Measurements from ENCODE around the gene CYP24A1. TPM values are rescaled to one million over a fixed set of nuclear protein-coding genes. Genes with fewer than 3 reads are reported as not detected.

CYP24A1 gene
- total and polyA plus RNA-seq, 4 donors = not detected

GRCh38 chr20:54119744-54120143 lies 54.0 kb downstream of the CYP24A1 start:
- Histone ChIP-seq H3K4me3 (ENCODE audit: low read length in 2 of 2) (no peak overlapping the region), H3K9me3 (ENCODE audit: control insufficient read depth, low read length) (no peaks in the 10 kb centered on the region), H3K4me1 (ENCODE audit: control insufficient read depth in 1 of 2, insufficient read depth in 2 of 2, low read length in 2 of 2) (no peaks in the 10 kb centered on the region), H3K27ac (ENCODE audit: low read depth in 1 of 2, low read length in 2 of 2) (no peak overlapping the region), H3K36me3 (ENCODE audit: control insufficient read depth in 1 of 2, insufficient read depth in 2 of 2, low read length in 1 of 2) (no peaks in the 10 kb centered on the region), H3K27me3 (ENCODE audit: control insufficient read depth in 1 of 2, insufficient read depth in 2 of 2, low read length in 1 of 2) (no peaks in the 10 kb centered on the region)
- intact Hi-C loops (cut with DNase I) = no loop called here
- WGBS, 2 donors = 71 to 78% methylated on average over 2 of the region's 2 CpGs
- ATAC-seq (ENCODE audit: low FRiP score) (no peak), DNase-seq (no peak)

GRCh38 chr20:54118220-54119001 lies 55.4 kb downstream of the CYP24A1 start:
- Histone ChIP-seq H3K4me3 (ENCODE audit: low read length in 2 of 2) (no peak overlapping the region), H3K27ac (ENCODE audit: low read depth in 1 of 2, low read length in 2 of 2) (no peak overlapping the region), H3K9me3 (ENCODE audit: control insufficient read depth, low read length) (no peaks in the 10 kb centered on the region), H3K36me3 (ENCODE audit: control insufficient read depth in 1 of 2, insufficient read depth in 2 of 2, low read length in 1 of 2) (no peaks in the 10 kb centered on the region), H3K4me1 (ENCODE audit: control insufficient read depth in 1 of 2, insufficient read depth in 2 of 2, low read length in 2 of 2) (no peaks in the 10 kb centered on the region), H3K27me3 (ENCODE audit: control insufficient read depth in 1 of 2, insufficient read depth in 2 of 2, low read length in 1 of 2) (no peaks in the 10 kb centered on the region)
- WGBS, 2 donors = 73 to 78% methylated on average over 8 to 9 of the region's 9 CpGs
- intact Hi-C loops (cut with DNase I) = no loop called here
- DNase-seq (no peak), ATAC-seq (ENCODE audit: low FRiP score) (no peak)

GRCh38 chr20:54116550-54117235 lies 57.1 kb downstream of the CYP24A1 start:
- H3K9me3 ChIP-seq (ENCODE audit: control insufficient read depth, low read length) = peaks cover 1% of the 10 kb centered on the region
- DNase-seq (no peak), ATAC-seq (ENCODE audit: low FRiP score) (no peak)
- H3K4me3 ChIP-seq (ENCODE audit: low read length in 2 of 2) = no peak overlapping the region
- H3K4me1 ChIP-seq (ENCODE audit: control insufficient read depth in 1 of 2, insufficient read depth in 2 of 2, low read length in 2 of 2) = no peaks in the 10 kb centered on the region
- 92 to 94% methylated on average over 4 of the region's 4 CpGs for WGBS, 2 donors
- intact Hi-C loops (cut with DNase I) = no loop called here
- H3K27me3 ChIP-seq (ENCODE audit: control insufficient read depth in 1 of 2, insufficient read depth in 2 of 2, low read length in 1 of 2) = no peaks in the 10 kb centered on the region
- H3K36me3 ChIP-seq (ENCODE audit: control insufficient read depth in 1 of 2, insufficient read depth in 2 of 2, low read length in 1 of 2) = no peaks in the 10 kb centered on the region
- no peak overlapping the region for H3K27ac ChIP-seq (ENCODE audit: low read depth in 1 of 2, low read length in 2 of 2)

GRCh38 chr20:54115172-54115854 lies 58.5 kb downstream of the CYP24A1 start:
- ATAC-seq (ENCODE audit: low FRiP score) = no peak
- 79 to 83% methylated on average over 15 of the region's 15 CpGs for WGBS, 2 donors
- H3K27ac ChIP-seq (ENCODE audit: low read depth in 1 of 2, low read length in 2 of 2) = no peak overlapping the region
- no peaks in the 10 kb centered on the region for H3K27me3 ChIP-seq (ENCODE audit: control insufficient read depth in 1 of 2, insufficient read depth in 2 of 2, low read length in 1 of 2)
- no peak overlapping the region for H3K4me3 ChIP-seq (ENCODE audit: low read length in 2 of 2)
- no peaks in the 10 kb centered on the region for H3K36me3 ChIP-seq (ENCODE audit: control insufficient read depth in 1 of 2, insufficient read depth in 2 of 2, low read length in 1 of 2)
- H3K4me1 ChIP-seq (ENCODE audit: control insufficient read depth in 1 of 2, insufficient read depth in 2 of 2, low read length in 2 of 2) = no peaks in the 10 kb centered on the region
- peak in 1 of 2 donors; percentile 47 for DNase-seq
- intact Hi-C loops (cut with DNase I) = no loop called here
- H3K9me3 ChIP-seq (ENCODE audit: control insufficient read depth, low read length) = peaks cover 1% of the 10 kb centered on the region

- Histone ChIP-seq H3K27ac (ENCODE audit: low read depth in 1 of 2, low read length in 2 of 2) (no peak overlapping the region), H3K9me3 (ENCODE audit: control insufficient read depth, low read length) (peaks cover 1% of the 10 kb centered on the region), H3K4me1 (ENCODE audit: control insufficient read depth in 1 of 2, insufficient read depth in 2 of 2, low read length in 2 of 2) (no peaks in the 10 kb centered on the region), H3K27me3 (ENCODE audit: control insufficient read depth in 1 of 2, insufficient read depth in 2 of 2, low read length in 1 of 2) (no peaks in the 10 kb centered on the region), H3K4me3 (ENCODE audit: low read length in 2 of 2) (no peak overlapping the region), H3K36me3 (ENCODE audit: control insufficient read depth in 1 of 2, insufficient read depth in 2 of 2, low read length in 1 of 2) (no peaks in the 10 kb centered on the region)
- no peak for ATAC-seq (ENCODE audit: low FRiP score)
- DNase-seq = no peak
- WGBS, 2 donors = 51 to 61% methylated on average over 2 of the region's 2 CpGs
- intact Hi-C loops (cut with DNase I) = no loop called here
These were observed 59.7 kb downstream of the CYP24A1 start for GRCh38 chr20:54114109-54114508.

- Histone ChIP-seq H3K4me3 (ENCODE audit: low read length in 2 of 2) (no peak overlapping the region), H3K27me3 (ENCODE audit: control insufficient read depth in 1 of 2, insufficient read depth in 2 of 2, low read length in 1 of 2) (no peaks in the 10 kb centered on the region), H3K4me1 (ENCODE audit: control insufficient read depth in 1 of 2, insufficient read depth in 2 of 2, low read length in 2 of 2) (no peaks in the 10 kb centered on the region), H3K27ac (ENCODE audit: low read depth in 1 of 2, low read length in 2 of 2) (no peak overlapping the region), H3K36me3 (ENCODE audit: control insufficient read depth in 1 of 2, insufficient read depth in 2 of 2, low read length in 1 of 2) (no peaks in the 10 kb centered on the region), H3K9me3 (ENCODE audit: control insufficient read depth, low read length) (peaks cover 1% of the 10 kb centered on the region)
- intact Hi-C loops (cut with DNase I) = no loop called here
- DNase-seq = no peak
- WGBS, 2 donors = 88 to 90% methylated on average over 2 of the region's 2 CpGs
- no peak for ATAC-seq (ENCODE audit: low FRiP score)
These were observed 60.2 kb downstream of the CYP24A1 start for GRCh38 chr20:54113566-54113965.

GRCh38 chr20:54112221-54112884 lies 61.4 kb downstream of the CYP24A1 start:
- no peak overlapping the region for H3K4me3 ChIP-seq (ENCODE audit: low read length in 2 of 2)
- H3K4me1 ChIP-seq (ENCODE audit: control insufficient read depth in 1 of 2, insufficient read depth in 2 of 2, low read length in 2 of 2) = no peaks in the 10 kb centered on the region
- 79 to 86% methylated on average over 4 of the region's 4 CpGs for WGBS, 2 donors
- DNase-seq (no peak), ATAC-seq (ENCODE audit: low FRiP score) (no peak)
- intact Hi-C loops (cut with DNase I) = no loop called here
- H3K27me3 ChIP-seq (ENCODE audit: control insufficient read depth in 1 of 2, insufficient read depth in 2 of 2, low read length in 1 of 2) = no peaks in the 10 kb centered on the region
- H3K27ac ChIP-seq (ENCODE audit: low read depth in 1 of 2, low read length in 2 of 2) = no peak overlapping the region
- peaks cover 1% of the 10 kb centered on the region for H3K9me3 ChIP-seq (ENCODE audit: control insufficient read depth, low read length)
- no peaks in the 10 kb centered on the region for H3K36me3 ChIP-seq (ENCODE audit: control insufficient read depth in 1 of 2, insufficient read depth in 2 of 2, low read length in 1 of 2)

- Histone ChIP-seq H3K9me3 (ENCODE audit: control insufficient read depth, low read length) (peaks cover 1% of the 10 kb centered on the region), H3K27ac (ENCODE audit: low read depth in 1 of 2, low read length in 2 of 2) (no peak overlapping the region), H3K4me3 (ENCODE audit: low read length in 2 of 2) (no peak overlapping the region), H3K27me3 (ENCODE audit: control insufficient read depth in 1 of 2, insufficient read depth in 2 of 2, low read length in 1 of 2) (no peaks in the 10 kb centered on the region), H3K36me3 (ENCODE audit: control insufficient read depth in 1 of 2, insufficient read depth in 2 of 2, low read length in 1 of 2) (no peaks in the 10 kb centered on the region), H3K4me1 (ENCODE audit: control insufficient read depth in 1 of 2, insufficient read depth in 2 of 2, low read length in 2 of 2) (no peaks in the 10 kb centered on the region)
- 93 to 94% methylated on average over 2 of the region's 2 CpGs for WGBS, 2 donors
- no peak for ATAC-seq (ENCODE audit: low FRiP score)
- DNase-seq = no peak
- intact Hi-C loops (cut with DNase I) = no loop called here
These were observed 62.3 kb downstream of the CYP24A1 start for GRCh38 chr20:54111460-54111859.
